Stimulated activated CD4-positive, alpha-beta T cell treated with anti-CD3 and anti-CD28 coated beads, Interleukin-4, amount 100 ng/mL, for 48 hours (primary cell): ENCODE results near the gene MTIF3.

ENCODE experiments used
- DNase-seq, 2 donors: peaks; one replicate each; pipeline ENCODE4 v3.0.0-alpha.2; 2020; ENCODE audit warnings: low read depth in 2 of 2

The MTIF3 gene

GRCh38 chr13:27455331-27455855 lies 5.0 kb upstream of the MTIF3 start:
- DNase-seq: no peak

GRCh38 chr13:27450921-27451471 lies 632 bp upstream of the MTIF3 start:
- DNase-seq: no peak

- DNase-seq: no peak
Observed at GRCh38 chr13:27449081-27449603, 1.2 kb downstream of the MTIF3 start.

GRCh38 chr13:27448308-27448707 lies 2.1 kb downstream of the MTIF3 start:
- DNase-seq: no peak

- DNase-seq: no peak
Observed at GRCh38 chr13:27446986-27447583, 3.3 kb downstream of the MTIF3 start.

- DNase-seq: no peak
Observed at GRCh38 chr13:27442797-27443196, 7.6 kb downstream of the MTIF3 start.

- DNase-seq: no peak
Observed at GRCh38 chr13:27442071-27442647, 8.2 kb downstream of the MTIF3 start.

GRCh38 chr13:27440408-27440807 lies 10.0 kb downstream of the MTIF3 start:
- no peak for DNase-seq

GRCh38 chr13:27437126-27437525 lies 13.2 kb downstream of the MTIF3 start:
- no peak for DNase-seq

- no peak for DNase-seq
Observed at GRCh38 chr13:27432611-27433210, 17.7 kb downstream of the MTIF3 start.

- DNase-seq: no peak
Observed at GRCh38 chr13:27432180-27432579, 18.2 kb downstream of the MTIF3 start.

- DNase-seq: no peak
Observed at GRCh38 chr13:27428160-27428559, 22.2 kb downstream of the MTIF3 start.

- DNase-seq: no peak
Observed at GRCh38 chr13:27427641-27428040, 22.7 kb downstream of the MTIF3 start.

GRCh38 chr13:27425918-27426630 lies 24.3 kb downstream of the MTIF3 start:
- DNase-seq: peak; percentile 50 to 64

- no peak for DNase-seq
Observed at GRCh38 chr13:27425158-27425917, 25.0 kb downstream of the MTIF3 start.

GRCh38 chr13:27424246-27425157 lies 25.9 kb downstream of the MTIF3 start, which contains the start of gene GTF3A:
Gene GTF3A, plus strand, starts transcription at chr13:27424619.
- peak; percentile 80 for DNase-seq

GRCh38 chr13:27423333-27423732 lies 27.0 kb downstream of the MTIF3 start:
- no peak for DNase-seq

- no peak for DNase-seq
Observed at GRCh38 chr13:27421101-27421871, 29.1 kb downstream of the MTIF3 start.

- DNase-seq: no peak
Observed at GRCh38 chr13:27419328-27419727, 31.0 kb downstream of the MTIF3 start.
